ENCODE results near the gene IMPDH2.
A peak's percentile ranks its signal among the peaks of the same experiment; 100 is the strongest.
"Not testable (repeated sequence)": the region's sequence is repeated elsewhere in the genome, so short reads cannot be mapped to it uniquely, and the experiment has no call there.

IMPDH2 gene

DNA sequence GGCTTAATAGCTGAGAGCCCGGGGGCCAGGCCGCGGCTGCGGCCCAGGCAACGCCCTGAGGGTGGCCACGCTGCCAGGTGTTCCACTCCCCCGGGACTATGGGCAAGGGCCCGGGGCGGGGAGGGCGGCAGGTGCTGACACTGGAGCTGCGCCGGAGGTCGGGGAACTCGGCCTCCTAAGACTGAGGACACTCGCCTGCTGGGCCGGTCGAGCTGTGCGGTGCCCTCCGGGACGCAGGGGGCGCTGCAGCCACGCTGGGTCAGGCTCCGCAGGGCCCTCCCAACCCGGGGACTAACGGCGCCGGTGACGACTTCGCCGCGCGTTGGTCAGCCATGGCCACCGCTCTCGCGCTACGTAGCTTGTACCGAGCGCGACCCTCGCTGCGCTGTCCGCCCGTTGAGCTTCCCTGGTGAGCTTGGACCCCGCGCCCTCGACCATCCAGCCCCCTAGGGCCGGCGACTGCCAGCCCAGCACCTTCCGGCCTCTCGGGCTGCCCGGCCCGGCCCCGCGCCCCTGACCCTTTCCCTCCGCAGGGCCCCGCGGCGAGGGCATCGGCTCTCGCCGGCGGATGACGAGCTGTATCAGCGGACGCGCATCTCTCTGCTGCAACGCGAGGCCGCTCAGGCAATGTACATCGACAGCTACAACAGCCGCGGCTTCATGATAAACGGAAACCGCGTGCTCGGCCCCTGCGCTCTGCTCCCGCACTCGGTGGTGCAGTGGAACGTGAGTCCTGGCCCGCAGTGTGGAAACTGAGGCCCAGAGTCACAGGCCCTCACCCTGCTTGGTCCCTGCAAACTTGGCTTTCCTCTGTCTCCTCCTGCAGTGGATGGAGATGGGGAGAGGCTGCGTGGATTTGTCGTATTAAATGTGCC lies 7.1 kb downstream of the IMPDH2 start, which contains the start of gene NDUFAF3:
NDUFAF3 (plus strand) TSS at position 309 of the 875 bp plus-strand sequence; CDS start at position 333, 24 bp downstream.
- DNase-seq = peak in 55 of 56 donors; percentile 39 to 94 (median 83)

DNA sequence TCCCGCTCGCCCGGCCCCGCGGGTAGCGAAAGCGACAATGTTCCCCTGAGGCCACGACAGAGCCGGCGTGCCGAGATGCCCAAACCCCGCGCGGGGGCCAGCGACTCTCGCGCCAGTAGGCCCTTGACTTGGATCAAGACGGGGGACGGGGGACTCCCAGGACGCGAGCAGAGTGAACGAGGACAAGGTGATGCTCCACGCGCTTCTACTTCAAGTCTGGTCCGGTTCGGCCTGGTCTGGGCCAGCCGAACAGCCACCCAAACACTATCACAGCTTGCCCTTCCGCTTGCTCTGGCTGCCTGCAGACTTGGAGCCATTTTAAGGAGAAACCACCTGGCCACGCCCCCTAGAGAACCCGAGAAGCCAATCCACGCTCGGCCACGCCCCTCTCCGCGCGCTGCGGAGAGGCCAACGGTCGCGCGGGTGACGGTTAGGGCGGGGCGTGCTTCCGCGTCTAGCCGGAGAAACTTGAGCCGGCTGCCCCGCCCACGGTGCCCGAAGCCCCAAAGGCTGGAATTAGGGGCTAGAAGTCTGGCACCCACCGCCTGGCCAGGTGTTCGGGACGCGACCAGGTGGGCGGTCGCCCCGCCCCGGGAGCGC lies 7.9 kb downstream of the IMPDH2 start:
- DNase-seq = peak; percentile 77 to 99 (median 94)

DNA sequence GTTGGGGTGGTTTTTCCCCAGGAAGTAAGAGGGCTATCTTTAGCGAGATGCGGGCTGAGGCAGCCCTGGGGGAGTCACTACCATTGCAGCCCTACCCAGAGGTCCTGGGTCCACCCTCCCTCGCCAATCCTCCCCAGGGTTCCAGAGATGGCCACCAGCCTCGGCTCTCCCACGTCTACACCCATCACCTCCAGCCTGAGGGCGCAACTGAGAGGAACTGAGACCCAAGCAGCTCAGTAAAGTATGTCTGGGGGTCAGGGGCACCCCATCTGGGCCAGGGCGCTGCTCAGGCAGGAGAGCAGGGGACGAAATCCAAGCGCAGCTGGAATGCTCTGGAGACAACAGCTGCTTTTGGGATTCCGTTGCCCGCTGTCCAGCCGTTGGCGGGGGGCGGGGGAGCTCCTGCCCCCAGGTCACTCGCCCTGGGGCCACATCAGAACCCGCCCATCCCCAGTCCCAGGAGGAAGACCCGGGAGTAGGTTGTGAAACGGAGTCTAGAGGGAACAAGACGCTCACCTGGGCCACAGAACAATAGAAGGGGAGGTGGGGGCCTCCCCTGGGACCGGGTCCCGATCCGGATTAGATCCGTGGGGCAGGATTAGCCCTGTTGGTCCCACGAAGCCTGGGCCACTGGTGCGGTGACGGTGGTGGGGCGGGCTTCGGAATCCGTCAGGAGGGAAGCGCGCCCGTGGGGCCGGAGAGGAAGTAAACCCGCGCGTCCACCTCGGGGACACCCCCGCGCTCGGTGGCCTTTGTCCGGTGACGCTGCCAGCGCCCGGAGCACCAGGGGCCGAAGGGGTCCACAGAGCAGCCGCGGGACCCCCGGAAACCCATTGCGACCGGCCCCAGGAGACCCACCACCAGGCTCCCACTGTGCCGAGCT lies 8.6 kb downstream of the IMPDH2 start:
- peak in 3 of 56 donors; percentile 18 to 53 (median 21) for DNase-seq

DNA sequence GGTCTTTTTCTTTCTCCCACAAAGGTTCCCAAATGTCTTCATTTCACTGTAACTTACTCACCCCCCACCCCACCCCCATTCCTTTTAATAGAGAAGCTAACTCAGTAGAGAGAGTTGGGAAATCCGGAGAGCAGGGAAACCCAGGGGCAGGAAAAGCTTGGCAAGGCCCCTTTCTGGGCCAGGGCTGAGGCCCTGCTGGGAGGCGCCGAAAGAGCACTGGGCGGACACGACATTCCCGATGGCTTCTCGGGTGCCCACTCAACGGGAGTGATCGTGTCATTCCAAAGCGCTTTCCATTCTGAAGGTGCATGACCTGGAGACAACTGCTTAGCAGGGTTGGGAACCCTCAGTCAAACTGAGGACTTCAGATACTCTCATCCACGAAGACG lies 9.3 kb downstream of the IMPDH2 start:
- no peak for DNase-seq

- no peak for DNase-seq
Measured at GRCh38 chr3:49018707-49019006, 10.5 kb downstream of the IMPDH2 start.

DNA sequence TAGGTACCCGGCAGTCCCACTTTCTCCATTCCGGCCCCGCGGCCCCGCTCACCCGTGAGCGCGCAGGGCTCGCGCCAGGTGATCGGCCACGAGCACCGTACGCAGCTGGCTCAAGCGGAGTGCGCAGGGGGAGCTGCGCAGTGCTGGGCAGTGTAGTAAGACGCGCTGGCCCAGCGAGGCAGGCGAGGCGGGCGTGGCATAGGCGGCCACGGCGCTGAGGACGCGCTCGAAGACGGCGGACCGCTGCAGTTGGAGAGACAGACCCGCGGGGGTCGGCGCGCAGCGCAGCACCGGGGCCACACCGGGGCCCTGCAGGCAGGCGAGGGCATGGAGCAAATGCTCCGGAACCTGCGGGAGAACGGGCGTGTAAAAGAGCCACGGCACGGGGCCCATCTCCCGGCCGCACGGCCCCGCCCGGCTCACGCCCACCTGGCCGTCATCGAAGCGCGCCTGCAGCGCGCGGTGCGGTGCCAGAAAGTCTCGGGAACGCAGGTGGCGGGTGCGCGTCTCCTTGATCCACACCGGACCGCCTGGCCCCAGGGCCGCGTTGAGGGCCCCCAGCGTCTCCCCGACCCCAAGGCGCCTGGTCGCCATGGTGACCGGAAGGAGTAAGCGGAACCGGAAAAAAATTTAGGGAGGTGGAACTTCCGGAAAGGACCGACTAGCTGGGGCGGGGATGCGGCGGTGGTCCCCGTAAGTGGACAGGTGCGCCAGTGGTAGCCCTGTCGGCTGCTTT lies 11.1 kb downstream of the IMPDH2 start, which contains the start of gene DALRD3:
DALRD3 (minus strand) TSS at position 610 of the 736 bp plus-strand sequence; CDS start at position 594, 16 bp downstream.
- peak in 47 of 56 donors; percentile 22 to 82 (median 53) for DNase-seq

DNA sequence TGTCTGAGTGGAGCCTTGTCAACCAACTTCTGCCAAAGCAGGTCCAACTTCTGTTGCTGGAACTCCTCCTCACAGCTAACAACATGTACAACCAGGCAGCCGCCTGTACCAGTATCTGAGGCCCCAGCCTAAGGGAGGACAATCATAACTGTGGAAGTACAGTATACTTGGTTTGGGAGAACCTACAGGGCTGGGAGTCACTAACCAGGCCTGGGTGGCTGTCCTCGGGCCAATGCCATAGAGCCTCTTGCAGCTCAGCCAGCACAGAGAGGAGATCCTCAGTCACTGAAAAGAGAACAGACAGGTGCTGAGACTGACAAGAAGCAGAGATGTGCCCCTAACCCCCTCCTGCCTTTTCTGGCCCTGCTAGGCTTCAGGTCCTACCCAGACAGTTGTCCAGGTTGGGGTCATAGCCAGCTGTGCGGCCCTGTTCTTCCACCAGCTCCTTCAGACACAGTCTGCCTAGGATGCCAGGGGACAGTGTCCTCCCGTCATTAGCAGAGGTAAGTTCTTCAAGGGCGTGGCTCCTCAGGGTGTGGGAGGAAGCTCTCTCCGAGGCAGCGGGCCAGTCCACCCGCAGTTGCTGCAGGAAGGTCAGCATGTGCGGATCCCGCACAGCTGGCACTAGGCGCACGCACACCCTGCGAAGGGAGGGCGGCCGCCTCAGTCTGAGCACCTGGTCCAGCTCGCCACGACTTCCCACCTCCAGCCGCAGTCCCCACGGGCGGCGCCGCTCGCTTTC lies 11.8 kb downstream of the IMPDH2 start:
- no peak for DNase-seq

GRCh38 chr3:49016414-49017228 lies 12.6 kb downstream of the IMPDH2 start:
- no peak for DNase-seq

GRCh38 chr3:49015765-49016164 lies 13.4 kb downstream of the IMPDH2 start:
- DNase-seq = no peak

DNA sequence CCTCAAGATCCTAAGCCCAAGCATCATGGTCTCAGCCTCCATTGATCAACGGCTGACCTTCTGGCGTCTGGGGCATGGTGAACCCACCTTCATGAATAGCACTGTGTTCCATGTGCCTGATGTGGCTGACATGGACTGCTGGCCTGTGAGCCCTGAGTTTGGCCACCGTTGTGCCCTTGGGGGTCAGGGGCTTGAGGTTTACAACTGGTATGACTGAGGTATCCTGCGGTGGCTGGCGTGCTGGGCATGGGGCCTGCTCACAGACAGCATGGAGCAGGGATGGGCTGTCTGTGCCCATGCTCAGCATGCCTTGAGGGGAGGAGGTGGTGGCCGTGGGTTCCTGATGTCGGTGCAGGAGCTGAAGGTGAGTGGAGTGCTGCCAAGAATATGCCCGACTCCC lies 14.1 kb downstream of the IMPDH2 start:
- DNase-seq = no peak

GRCh38 chr3:49013738-49014660 lies 15.2 kb downstream of the IMPDH2 start:
- DNase-seq = no peak

DNA sequence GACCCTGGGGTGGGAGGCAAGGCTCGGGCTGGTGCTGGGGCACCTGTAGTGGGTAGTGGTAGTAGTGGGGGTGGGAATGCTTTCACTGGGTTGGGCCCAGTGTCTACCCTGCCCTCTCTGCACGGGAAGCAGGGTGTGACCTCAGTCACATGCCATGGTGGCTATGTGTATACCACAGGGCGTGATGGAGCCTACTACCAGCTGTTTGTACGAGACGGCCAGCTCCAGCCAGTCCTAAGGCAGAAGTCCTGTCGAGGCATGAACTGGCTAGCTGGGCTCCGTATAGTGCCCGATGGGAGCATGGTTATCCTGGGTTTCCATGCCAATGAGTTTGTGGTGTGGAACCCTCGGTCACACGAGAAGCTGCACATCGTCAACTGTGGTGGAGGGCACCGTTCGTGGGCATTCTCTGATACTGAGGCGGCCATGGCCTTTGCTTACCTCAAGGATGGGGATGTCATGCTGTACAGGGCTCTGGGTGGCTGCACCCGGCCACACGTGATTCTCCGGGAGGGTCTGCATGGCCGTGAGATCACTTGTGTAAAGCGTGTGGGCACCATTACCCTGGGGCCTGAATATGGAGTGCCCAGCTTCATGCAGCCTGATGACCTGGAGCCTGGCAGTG lies 16.0 kb downstream of the IMPDH2 start:
- no peak for DNase-seq

GRCh38 chr3:49012441-49013017 lies 16.7 kb downstream of the IMPDH2 start:
- no peak for DNase-seq

- no peak for DNase-seq
Measured at GRCh38 chr3:49009396-49009795, 19.8 kb downstream of the IMPDH2 start.

DNA sequence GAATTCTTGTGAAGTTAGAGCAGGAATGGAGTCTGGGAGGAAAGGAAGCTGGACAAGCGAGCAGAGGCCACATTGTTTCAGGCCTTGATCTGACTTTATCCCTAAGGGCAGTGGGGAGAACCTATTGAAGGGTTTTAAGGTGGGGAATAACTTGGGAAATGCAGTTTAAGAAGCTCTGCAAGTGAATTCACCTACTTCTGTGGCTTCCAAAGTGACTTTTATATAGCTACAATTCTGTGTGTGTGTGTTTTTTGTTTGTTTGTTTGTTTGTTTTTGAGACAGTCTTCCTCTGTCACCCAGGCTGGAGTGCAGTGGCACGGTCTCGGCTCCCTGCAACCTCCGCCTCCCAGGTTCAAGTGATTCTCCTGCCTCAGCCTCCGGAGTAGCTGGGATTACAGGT lies 20.6 kb downstream of the IMPDH2 start:
- DNase-seq = not testable (repeated sequence)

GRCh38 chr3:49007771-49008528 lies 21.2 kb downstream of the IMPDH2 start:
- DNase-seq = peak in 50 of 56 donors; percentile 15 to 96 (median 70)

All from amygdala (tissue), 56 donors.